Stimulated activated CD4-positive, alpha-beta T cell treated with anti-CD3 and anti-CD28 coated beads, Interleukin-4, amount 100 ng/mL, for 24 hours (primary cell): ENCODE results near the gene PRDM13.
A peak's percentile ranks its signal among the peaks of the same experiment; 100 is the strongest.
"Not testable (repeated sequence)": the region's sequence is repeated elsewhere in the genome, so short reads cannot be mapped to it uniquely, and the experiment has no call there.

Experiments
- DNase-seq: peaks from one replicate; pipeline ENCODE4 v3.0.0-alpha.2; 2020

Gene PRDM13

DNA sequence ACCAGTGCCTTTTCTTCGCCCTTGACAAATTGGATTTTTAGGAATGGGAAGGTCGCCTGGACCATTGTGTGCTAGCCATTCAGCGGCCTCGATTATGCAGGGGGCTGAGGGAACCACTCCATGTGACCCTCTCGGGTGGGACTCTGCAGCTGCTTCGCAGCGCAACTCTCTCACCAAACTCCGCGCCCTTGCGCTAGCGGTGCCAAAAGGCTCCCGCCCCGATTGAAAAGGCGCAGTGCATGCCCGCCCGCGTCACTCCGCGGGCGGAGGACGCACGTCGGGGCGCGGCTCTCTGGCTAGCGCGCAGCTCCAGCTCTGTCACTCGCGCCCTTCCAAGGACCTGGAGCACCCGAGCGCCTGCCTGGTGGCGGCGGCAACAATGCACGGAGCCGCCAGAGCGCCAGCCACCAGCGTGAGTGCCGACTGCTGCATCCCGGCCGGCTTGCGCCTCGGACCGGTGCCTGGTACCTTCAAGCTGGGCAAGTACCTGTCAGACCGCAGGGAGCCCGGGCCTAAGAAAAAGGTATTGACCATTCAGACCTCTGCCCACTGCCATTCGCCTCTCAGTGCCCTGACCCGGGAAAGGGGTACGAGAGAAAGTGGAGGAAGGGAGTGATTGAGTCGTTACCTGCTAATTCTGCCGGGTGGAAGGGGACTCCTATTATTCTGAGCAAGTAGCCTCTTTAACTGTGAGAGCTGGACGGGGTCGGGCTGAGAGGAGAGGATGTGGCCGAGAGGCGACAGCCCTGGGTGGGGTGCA is at the start of gene PRDM13:
Gene PRDM13 (plus strand): TSS at position 178 of the 760 bp plus-strand sequence. CDS start 202 bp downstream, at position 380.
- DNase-seq = no peak

DNA sequence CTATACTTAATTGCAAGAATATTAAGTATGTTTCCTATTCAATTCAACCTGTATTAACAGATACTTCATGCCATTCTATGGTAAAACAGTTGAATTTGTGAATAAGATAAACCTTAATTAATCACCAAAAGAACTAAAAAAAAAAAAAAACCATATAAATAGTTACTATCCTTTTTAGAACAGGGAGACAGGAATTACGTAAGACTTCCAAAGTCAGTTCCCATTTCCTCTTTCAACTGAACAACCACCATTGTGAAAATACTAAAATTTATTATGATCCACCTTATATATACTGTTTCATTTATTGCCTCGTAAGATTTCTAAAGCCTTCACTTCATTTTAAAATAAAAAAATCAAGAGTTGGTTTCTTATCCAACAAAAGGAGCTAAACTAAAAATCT is 47.6 kb upstream of the PRDM13 start:
- no peak for DNase-seq

DNA sequence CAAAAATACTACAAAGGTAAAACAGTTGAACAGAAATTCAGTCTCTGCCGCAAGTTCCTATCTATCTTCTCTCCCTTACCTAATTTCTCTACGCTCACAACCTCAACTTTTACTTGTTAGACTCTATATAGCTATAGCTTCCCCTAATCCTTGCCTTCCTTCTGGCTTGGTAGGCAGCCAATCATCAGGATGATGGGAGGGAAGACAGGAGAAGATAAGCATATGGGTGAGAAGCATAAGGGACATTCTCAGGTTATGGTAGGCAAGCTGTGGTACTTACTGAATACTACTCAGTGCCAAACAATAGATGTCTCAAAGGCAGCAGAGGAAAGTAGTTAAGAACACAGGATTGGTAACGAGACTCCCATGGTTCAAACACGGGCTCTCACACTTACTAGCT is 46.0 kb upstream of the PRDM13 start:
- no peak for DNase-seq

DNA sequence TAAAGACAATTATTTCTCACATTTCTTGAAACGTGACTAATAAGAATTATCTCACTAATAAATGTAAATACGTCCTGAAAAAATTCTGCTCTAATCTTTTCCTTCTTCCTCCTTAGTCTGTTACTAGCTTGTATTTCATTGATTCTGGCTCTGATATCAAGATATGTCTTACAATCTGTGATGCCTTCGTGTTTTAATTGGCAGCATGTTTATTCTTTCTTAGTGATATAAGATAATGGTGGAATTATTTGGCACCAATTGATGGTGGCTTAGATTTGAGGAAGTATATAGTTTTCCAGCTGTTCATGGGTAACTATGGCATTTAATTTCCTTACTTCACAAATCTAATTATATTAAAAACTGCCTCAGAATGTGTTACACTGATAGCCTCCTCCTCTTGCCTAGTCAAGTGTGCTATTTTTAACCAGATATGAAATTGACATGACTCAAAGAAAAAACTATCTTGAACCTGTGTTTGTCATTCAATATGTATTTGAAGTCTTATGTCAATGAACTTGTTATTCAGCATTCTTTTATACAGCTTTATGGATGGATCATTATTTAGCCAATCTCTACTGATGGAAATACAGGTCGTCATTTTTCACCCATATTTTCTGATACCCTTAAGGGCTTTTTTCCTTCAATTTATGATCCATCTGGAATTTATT is 43.4 kb upstream of the PRDM13 start:
- no peak for DNase-seq

DNA sequence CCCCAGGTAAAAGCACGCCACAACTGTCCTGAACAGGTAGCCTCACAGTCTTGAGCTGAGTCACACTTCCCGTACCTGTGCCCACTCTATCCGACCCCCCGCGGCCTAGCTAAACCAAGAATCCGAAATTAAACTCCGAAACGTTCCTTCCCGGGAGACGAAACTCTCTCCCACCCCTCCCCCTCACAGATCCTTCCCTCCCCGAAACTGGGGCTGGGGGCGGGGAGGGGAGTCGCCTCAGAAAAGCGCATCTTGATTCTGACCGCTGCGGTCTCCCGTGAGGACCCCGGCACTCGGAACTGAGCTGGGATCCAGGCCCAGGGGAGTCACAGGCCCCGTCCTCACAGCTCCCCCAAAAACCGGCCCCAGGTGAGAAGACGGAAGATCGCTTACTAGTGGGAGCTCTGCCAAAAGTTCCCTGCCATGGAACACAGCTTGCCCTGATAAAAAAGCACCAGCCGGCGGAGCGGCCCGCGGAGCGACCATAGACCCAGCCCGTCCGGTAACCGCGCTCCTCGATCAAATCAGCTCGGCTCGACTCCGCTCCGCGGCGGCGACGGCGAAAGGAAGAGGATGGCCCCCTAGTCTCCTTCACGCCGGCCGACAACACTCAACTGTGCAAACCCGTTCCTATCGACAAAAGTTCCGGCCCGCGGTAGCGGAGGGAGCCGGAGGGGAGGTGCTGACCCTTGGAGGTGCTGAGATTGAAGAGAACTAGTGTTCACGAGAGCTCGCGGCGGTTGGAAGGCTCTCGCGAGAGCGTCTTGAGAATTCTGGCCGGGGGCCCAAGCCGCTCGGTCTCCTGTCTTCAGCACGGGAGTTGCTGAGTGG is 38.3 kb upstream of the PRDM13 start, which contains the start of gene CCNC:
Gene CCNC (minus strand): TSS at position 558 of the 831 bp plus-strand sequence. CDS start 133 bp downstream, at position 425.
- DNase-seq = peak; percentile 92

DNA sequence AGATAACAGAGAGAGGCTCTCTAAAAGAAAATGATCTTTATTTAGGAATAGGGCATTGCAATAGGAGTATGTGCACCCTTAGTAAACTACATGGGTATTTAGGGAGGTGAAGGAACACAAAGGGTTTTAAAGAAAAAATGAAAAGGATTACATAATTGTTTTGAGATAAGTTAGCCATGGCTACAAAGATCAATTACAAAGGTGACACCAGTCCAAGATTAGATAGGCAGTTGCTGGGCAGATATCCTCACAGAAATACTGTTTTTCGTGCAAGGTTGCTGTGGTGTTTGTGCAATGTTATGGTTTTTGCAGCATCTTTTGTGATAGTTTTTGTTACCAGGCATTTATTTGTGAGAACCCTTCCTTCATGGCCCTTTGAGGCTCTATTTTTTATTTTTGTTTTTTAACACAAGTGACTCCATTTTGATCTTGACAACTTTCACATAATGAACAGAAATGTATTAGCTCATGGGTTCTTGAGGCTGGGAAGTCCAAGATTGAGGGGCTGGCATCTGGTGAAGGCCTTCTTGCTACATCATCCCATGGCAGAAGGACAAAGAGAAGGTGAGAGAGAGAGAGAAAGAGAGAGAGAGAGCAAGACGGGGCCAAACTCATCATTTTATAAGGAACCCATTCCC is 32.5 kb upstream of the PRDM13 start:
- DNase-seq = no peak

DNA sequence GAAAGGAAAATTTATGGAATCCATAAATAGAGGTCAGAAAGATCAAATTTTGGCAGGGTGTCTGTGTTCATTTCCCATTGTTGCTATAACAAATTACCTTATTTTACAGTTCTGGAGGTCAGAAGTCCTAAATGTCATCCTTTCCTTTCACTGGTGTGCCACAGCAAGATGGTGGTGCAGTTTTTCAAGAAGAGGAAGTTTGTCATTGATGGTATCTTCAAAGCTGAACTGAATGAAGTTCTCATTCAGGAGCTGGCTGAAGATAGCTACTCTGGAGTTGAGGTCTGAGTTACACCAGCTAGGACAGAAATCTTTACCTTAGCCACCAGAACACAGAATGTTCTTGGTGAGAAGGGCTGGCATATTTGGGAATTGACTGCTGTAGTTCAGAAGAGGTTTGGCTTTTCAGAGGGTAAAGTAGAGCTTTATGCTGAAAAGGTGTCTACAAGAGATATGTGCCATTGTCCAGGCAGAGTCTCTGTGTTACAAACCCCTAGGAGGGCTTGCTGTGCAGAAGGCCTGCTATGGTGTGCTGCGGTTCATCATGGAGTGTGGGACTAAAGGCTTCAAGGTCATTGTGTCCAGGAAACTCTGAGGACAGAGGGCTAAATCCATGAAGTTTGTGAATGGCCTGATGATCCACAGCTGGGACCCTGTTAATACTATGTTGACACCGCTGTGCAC is 30.9 kb upstream of the PRDM13 start:
- DNase-seq = no peak

DNA sequence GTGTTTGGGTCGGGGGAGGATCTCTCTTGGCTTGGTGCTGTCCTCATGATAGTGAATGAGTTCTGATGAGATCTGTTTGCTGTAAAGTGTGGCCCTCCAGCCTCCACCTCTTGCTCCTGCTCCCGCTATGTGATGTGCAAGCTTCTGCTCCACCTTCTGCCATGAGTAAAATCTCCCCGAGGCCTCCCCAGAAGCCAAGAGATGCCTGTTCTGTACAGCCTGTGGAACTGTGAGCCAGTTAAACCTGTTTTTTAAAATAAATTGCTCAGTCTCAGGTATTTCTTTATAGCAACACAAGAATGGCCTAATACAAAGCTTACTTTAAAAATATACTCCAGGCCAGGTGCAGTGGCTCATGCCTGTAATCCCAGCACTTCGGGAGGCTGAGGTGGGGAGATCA is 26.9 kb upstream of the PRDM13 start:
- no peak for DNase-seq

DNA sequence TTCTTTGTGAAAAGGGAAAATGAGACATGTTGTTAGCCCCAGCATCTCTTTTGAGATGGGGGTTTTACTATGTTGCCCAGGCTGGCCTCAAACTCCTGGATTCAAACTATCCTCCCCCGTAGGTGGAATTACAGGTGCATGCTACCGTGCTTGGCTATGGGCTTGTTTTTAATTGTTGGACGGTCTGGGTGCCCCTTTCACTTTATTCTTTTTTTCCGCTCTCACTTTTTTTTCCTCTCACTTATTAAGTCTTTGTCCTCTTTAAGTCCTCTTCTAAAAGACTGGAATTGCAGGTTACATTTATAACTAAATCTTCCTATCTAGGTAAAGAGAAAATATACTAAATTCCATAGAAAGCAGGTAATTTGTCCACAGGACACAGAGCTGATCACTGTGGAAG is 18.8 kb upstream of the PRDM13 start:
- DNase-seq = no peak

DNA sequence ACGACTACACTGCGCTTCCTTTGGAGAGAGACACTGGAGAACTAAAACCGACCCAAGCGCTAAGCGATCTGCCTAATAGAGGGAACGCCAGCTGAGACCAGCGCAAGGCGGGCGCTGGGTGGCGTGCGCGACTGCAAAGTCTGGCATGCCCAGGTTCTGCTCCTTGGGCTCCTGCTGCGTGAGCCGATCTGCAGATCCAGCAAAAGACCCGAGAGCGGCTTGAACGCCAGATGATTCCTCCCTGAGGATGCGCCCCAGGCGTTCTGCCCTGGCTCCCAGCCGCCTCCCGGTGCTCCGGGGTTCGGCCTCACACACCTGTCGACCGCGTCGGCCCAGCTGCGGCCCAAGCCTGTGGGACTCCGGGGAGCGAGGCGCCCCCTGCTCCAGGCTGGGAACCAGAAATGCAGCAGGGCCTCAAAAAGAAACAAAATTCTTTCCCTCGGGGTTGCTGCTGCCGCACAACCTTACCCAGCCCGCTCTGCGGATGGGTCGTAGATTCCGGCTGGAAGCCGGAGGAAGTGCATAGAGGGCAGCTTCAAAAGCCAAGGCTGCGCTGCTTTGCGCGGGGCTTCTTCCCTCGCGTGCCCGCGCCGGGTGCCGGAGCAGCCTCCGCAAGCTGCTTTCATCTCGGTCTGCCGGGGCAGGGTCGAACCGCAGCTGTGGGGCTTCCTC is 17.9 kb upstream of the PRDM13 start:
- peak; percentile 69 for DNase-seq

DNA sequence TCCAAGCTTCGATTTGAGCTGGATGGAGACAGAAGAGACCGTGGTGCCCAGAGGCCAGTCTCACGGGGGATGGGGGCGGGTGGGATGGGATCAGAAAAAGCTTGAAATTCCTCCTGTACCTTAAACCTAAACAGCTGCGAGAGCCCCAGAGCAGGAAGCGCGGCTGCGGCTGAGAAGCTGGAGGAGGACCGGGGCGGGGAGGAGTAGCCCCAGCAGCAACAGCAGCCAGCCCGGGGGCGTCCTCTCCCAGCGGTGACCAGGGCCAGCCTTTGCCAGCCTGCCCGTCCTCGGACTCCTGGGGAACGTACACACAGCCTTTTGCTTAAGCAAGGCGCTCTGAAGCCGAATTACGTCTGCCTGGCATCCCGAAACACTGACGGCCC is 17.4 kb upstream of the PRDM13 start:
- no peak for DNase-seq

DNA sequence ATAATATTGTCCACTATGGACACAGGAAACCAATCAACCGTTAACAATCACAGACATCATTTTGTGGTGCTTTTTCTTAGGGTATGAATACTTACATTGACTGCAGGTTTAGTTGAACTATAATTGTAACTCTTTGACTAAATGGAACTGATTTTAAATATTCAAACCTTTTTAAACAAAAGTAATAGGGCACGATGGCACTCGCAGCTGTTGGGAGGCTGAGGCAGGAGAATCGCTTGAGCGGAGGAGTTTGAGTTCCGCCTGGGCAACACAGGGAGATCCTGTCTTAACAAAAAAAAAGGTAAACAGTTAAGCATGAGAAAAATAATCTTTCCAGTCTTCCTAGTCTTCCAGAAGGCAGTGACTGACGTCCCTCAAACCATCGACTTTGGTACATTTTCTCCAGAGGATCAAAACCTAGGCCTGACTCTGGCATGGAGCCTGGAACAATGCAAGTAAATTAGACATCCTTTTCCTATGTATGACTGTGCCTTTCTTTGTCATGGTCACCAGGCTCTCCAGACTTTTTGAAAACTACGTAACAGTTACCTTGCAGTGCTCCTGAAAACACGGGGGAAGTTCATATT is 16.6 kb upstream of the PRDM13 start:
- no peak for DNase-seq

DNA sequence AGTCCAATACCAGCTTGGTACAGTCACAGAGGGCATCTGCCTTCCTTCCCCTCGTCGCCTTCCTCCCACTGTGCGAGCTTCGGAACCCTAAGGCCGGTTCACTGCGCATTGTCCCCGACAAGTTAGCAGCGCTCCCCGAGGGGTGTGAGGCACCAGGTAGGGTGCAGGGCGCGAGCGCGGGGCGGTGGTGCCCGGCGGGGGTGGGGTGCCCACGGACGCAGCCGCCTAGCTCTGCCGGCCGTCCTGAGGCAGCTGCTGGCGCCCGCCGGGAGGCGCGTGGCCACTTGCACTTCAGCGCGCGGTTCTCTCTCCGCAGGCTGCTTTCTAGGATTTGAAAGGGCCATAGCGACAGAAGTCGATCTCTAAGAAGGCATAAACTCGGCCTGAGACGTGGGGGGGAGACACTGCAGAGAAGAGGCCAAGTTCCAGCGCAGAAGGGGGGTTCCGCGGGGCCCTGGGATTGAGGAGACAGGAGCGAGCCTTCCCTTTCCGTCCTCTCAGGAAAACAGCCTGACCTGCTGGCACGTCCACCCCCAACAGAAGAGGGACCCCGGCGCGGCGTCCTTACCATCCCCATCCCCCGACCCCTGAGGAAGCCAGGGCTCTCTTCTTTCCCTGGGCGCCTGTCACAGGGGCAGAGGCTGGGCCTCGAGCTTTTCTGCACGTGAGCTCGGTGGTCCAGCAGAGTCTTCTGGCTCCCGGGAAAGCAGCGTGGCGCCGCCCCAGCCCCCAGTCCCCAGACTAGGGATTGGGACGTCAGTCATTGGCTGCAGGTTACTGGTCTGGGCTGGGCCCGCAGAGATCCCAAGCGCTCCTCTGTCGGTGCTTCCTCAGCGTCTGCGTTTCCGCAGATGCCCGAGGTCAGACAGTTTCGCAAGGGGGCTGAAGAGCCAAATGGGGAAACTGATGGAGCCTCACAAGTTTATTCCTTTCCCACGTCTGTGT is 15.6 kb upstream of the PRDM13 start:
- DNase-seq = no peak

DNA sequence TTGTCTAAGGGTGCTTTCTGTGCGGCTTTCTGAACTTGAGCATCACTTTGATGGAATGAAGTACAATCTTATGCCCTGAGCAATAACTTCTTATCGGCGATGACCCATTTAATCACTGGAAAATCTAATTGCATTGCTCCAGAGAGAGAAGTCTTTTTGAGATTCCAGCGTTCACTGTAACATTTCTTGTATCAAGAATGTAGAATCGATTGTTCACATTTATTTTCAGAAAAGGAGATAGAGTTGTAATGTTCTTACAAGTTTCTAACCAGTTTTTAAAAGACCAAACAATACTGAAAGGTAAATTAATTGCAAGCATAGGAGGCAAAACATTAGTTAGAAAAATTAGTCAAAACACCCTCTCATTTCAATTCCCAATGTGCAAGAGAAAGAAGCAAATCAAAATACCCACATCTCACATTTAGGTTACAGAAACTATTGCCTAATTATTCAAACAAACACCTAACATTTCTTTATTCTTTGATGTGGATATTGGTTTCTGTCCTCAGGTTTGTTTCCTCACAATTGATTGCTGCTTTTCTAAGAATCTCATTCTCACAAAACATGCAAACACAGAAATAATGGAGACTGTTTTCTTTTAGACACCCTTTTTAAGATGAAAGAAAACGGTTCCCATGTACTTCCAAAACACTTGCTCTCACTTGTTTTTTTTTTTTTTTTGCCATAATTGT is 14.8 kb upstream of the PRDM13 start:
- no peak for DNase-seq

DNA sequence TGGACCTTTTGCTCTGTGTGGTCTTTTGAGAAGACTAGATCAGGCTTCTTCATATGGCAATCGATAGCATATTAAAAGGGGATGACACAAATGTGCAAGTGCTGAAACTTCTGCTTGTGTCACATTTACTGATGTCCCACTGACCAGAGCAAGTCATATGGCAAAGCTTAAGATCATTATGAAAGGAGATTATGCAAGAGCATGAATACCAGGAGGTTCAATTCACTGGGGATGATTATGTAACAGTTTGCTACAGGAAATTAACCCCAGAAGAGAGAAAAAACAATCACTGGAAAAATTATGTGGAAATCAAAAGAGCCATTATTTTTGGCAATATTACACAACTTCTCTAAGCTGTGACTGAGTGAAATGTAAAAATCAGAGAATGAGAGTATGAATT is 13.7 kb upstream of the PRDM13 start:
- DNase-seq = no peak

DNA sequence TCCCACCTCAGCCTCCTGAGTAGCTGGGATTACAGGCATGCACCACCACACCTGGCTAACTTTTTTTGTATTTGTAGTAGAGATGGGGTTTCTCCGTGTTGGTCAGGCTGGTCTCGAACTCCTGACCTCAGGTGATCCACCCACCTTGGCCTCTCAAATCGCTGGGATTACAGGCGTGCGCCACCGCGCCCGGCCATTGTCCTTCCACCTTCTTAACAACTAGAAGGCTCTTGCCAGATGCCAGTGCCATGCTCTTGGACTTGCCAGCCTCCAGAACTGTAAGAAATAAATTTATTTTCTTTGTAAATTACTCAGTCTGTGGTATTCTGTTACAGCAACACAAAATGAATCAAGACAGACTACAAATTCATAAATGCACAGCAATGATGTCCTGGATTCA is 11.9 kb upstream of the PRDM13 start:
- not testable (repeated sequence) for DNase-seq

DNA sequence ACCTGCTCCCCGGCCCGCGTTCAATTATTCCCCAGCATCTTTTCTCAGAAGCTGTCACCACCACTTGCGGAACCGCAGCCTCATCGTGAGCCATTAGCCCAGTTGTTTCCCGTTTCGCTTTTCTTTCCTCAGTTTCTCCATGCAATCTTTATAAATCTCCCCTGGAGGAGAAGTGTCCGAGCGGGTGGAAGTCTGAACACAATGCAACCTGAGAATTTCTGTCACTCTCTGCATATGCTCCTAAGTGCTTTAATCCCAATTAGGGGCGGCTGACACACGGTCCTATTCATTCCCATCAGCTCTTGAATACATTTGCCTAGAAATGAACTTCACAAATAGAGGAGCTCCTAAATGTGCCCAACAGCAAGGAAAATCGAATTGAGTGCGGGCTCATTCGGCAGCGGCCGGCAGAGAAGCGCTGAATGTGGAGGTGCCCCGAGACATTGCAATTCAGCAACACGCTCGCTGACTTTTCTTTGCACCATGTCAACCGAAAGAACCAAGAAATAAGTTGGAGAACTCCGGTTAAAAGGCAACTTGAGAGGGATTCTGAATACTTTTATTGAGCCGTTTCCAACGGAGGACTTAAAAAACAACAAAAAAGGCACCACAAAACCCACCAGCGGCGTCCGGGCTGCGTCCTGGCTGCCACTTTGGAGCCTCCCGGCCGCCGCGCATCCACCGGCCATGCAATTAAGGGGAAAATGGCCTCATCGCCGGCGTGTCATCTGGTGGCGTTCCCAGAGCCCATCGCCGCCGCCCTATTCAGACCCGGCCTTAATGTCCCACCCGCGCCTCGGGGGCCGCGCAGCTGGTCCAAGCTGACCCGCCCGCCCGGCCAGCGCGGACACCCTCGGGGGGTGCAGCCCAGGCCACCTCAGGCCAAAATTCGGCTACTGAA is 3.9 kb upstream of the PRDM13 start:
- DNase-seq = no peak

DNA sequence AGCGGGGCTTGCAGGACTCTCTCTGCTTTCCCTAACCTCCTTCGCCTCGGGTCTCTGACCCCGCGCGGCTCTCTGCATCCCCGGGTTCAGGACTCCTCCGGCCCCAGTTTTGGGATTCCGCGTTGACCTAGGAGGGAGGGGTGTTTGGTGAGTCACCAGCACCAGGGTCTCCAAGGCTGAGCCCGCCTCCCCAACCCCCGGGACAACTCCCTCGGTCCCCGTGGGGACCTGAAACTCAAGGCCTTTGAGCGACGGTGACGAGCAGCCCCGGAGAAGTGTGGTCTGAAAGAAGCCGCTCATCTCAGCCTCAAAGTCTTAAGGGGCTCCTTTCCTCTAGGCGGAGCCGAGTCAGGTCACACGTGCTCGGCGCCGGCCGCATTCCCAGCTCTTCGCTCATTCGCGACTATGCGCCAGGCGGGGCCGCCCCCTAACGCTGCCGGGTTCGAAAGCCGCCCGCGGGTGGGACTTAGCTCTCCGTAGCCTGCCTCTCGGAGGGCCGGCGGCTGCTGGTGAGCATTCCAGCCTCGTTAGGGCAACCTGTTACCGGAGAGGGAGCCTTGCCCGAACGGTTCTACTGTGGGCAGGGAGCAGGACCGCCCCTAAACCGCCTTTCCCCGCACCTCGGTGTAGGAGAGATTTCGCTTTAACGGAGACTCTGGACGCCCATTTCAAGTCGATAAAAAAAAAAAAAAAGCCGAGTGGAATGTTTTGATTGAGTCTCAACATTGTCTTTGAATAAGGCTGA is 3.0 kb upstream of the PRDM13 start:
- DNase-seq = no peak
